Epithelial cell of proximal tubule (primary cell): ENCODE measurements around the gene CSF1R. TPM values are rescaled to one million over a fixed set of nuclear protein-coding genes. Genes with fewer than 3 reads are reported as not detected.
A peak's percentile ranks its signal among the peaks of the same experiment; 100 is the strongest.

ENCODE experiments used
- DNase-seq: peaks from one replicate; pipeline ENCODE4 v3.0.0-alpha.2; 2011; ENCODE audit warnings: low read depth
- H3K4me3 ChIP-seq: 2 replicates; pipeline ENCODE4 v1.5.1; 2011; ENCODE audit warnings: low read depth, mild to moderate bottlenecking, low read length
- CTCF ChIP-seq: conservative IDR thresholded peaks from 2 replicates; pipeline ENCODE4 v1.5.1; 2012; ENCODE audit warnings: low read depth, mild to moderate bottlenecking, low read length
- total RNA-seq: library from RNA; depleted of rRNA; stranded (reverse); fragments of >200 nt; gene quantifications from 2 replicates; pipeline ENCODE4 v1.2.3, GENCODE V29; 2015

CSF1R gene
- total RNA-seq, 1 donor from 2014 or later: not detected

DNA sequence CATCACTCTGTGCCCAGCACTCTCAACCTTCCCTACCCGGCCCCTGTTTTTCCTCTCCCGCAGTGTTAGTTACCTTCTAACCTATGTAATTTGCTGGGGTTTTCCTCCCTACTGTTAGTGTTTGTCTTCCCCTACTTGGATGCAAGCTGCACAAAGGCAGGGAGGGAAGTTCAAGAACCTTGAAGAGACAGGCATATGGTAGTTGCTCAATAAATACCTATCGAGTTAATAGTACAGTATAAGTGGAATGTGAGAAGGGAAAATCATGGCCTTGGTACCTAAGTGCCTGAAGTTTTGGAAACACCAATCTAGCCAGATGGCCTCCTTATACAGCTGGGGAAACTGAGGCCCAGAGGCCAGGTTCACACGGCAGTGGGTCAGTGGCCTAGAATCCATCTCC lies 45.1 kb upstream of the CSF1R start:
- no peak for TF ChIP-seq CTCF
- no peak for DNase-seq
- H3K4me3 ChIP-seq: no peak overlapping the region

DNA sequence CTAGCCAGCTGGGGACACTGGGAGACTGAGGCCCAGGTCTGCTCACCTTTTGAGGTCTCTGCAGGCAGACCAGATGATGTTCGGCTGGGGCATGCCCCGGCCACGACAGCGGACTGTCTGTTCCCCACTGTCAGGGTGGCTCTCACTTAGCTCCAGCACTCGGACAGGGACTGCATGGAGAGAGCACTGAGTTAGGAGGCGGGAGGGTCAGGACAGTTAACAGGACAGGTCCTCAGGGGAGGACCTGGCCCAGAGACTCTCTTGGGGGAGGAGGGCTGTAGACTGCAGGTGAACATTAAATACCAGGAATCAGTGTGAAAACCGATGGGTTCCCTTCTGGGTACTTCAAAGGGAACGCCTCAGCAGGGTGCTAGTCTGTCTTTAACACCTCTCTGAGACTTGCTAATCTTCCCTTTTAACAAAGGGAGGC lies 44.2 kb upstream of the CSF1R start:
- no peak overlapping the region for H3K4me3 ChIP-seq
- no peak for DNase-seq
- no peak for TF ChIP-seq CTCF

- peak overlapping the region; percentile 44 for H3K4me3 ChIP-seq
- peak; percentile 97 for TF ChIP-seq CTCF
- DNase-seq: no peak
Observed at GRCh38 chr5:150129813-150130492, 43.6 kb upstream of the CSF1R start.

GRCh38 chr5:150129454-150129812 lies 43.1 kb upstream of the CSF1R start:
- DNase-seq: no peak
- H3K4me3 ChIP-seq: peak overlapping the region; percentile 44
- TF ChIP-seq CTCF: no peak

DNA sequence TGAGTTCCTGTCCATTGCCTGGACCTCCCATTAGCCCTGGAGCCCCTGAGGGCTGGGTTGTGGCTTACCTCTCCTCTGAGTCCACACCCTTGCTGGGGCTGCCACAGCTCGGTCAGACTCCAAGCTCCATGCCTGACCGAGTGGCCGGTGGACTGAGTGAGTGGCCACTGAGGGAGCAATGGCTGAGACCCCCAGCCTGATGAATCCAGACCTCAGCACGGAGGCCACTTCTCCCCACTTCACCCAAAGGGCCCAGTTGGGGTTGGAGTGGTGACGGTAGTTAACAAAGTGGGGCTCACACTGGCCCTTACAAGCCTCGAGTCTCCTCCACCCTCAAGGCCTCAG lies 40.5 kb upstream of the CSF1R start:
- TF ChIP-seq CTCF: no peak
- no peak for DNase-seq
- H3K4me3 ChIP-seq: no peak overlapping the region

DNA sequence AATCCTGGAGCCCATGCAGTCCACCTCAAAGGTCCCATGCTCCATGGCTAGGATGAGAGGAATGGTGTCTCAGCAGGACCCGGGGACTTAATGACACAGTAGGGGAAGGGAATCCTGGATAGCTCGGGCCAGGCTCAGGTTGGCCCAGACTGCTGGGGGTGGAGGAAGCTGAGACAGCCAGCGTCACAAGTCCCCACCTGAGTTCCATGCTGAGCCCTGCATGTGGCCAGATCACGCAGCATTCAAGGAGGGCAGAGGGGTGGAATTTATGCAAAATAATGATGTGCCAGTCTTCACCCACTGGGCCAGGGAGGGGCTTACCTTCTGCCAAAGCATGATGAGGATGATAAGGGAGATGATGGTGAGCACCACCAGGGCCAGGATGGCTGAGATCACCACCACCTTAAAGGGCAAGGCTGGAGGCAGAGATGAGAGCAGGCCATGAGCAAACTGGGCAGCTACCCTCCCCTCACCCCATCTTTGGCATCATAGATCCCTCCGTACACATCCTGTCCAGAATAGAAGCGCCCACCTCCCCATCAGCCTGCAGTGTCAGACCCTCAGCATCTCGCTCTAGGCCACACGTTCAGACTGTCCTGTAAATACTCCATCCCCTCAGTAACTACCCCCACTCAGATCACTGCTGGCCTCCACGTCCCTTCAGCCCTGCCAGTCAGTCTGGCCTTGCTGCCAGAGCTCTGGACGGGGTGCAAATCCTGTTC lies 40.0 kb upstream of the CSF1R start:
- no peak for DNase-seq
- H3K4me3 ChIP-seq: no peak overlapping the region
- TF ChIP-seq CTCF: no peak

DNA sequence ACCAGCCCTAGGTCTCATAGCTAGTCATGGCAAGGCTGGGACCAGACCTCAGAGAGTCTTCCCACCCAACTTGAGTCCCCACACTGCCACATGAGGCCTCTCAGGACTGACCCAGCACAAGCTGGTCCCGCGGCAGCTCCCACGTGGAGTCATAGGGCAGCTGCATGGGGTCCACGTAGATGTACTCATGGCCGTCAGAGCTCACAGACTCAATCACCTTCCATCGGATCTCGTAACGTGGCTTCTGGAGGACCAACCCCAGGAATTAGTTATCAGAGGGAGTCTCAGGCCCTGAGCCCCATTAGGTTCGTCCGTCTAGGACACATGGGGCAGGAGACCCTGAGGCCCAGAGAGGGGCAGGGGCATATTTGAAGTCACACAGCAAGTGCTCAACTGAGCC lies 39.0 kb upstream of the CSF1R start:
- no peak for DNase-seq
- no peak for TF ChIP-seq CTCF
- no peak overlapping the region for H3K4me3 ChIP-seq
